Transverse colon (tissue), 4 donors: Measurements from ENCODE around the gene SLC7A1.

Experiments used
- POLR2A ChIP-seq: fragments of 450-650 bp; IDR thresholded peaks from one replicate; pipeline ENCODE4 v1.6.1; 2016; ENCODE audit warnings: antibody characterized with exemption, mild to moderate bottlenecking, moderate library complexity
- POLR2AphosphoS5 ChIP-seq, 3 donors: sonication (generic); formaldehyde crosslinking; IDR thresholded peaks; one replicate each; pipeline ENCODE4 v1.6.1; 2016; ENCODE audit warnings: antibody characterized with exemption in 3 of 3
- TF ChIP-seq, protein P1 (sequence below), 5 experiments: fragments of 200-600 bp in 3 of 5; fragments of 450-650 bp in 2 of 5; sonication (generic) in 3 of 5; IDR thresholded peaks; 1 replicate in 2 of 5; 2 replicates in 3 of 5; pipeline ENCODE4 v1.5.1; 2016 to 2017; ENCODE audit warnings: antibody characterized with exemption in 5 of 5, inconsistent platforms in 3 of 5, mild to moderate bottlenecking in 2 of 5, moderate library complexity in 1 of 5

DNA sequence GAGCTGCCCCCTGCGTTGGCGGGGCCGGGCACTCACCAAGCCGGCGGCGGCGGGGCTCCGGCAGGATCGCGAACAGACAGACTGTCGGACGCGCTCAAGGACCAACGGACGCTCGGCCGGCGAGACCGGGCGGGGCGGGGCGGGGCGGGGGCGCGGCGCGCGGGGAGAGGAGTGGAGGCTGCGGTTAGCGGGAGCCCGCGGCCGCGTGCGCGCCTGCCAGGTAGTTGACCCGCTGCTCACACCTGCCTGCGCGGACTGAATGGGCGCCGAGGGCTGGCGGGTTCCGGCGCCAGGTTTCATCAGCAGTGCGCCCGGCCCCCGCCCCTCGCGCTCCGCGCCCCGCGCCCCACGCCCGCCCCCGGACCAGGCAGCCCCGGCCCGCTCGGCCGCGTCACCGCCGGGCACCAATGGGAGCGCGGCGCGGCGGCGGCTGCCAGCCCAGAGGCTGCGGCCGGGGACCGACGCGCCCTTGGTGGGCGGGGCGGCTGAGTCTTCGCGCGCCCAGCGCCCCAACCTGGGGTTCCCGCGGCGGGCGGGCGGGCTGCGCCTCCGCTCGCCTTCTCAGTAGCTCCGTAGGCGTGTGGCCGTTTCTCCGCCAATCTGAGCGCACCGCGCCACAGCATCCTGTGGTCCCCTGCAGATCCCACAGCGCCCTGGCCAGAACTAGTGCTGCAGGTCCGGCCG lies at the start of gene SLC7A1:
- TF ChIP-seq, protein P1, sequence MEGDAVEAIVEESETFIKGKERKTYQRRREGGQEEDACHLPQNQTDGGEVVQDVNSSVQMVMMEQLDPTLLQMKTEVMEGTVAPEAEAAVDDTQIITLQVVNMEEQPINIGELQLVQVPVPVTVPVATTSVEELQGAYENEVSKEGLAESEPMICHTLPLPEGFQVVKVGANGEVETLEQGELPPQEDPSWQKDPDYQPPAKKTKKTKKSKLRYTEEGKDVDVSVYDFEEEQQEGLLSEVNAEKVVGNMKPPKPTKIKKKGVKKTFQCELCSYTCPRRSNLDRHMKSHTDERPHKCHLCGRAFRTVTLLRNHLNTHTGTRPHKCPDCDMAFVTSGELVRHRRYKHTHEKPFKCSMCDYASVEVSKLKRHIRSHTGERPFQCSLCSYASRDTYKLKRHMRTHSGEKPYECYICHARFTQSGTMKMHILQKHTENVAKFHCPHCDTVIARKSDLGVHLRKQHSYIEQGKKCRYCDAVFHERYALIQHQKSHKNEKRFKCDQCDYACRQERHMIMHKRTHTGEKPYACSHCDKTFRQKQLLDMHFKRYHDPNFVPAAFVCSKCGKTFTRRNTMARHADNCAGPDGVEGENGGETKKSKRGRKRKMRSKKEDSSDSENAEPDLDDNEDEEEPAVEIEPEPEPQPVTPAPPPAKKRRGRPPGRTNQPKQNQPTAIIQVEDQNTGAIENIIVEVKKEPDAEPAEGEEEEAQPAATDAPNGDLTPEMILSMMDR (IDR thresholded peaks at IDR 0.05): no peak
- no peak for TF ChIP-seq POLR2A
- TF ChIP-seq POLR2AphosphoS5 (IDR thresholded peaks at IDR 0.05): peak in 2 of 3 donors; percentile 10 to 21
